ENCODE data around the gene UNCX.

- no peak for TF ChIP-seq POLR2A (IDR thresholded peaks at IDR 0.05; ENCODE audit: low read depth)
- TF ChIP-seq, protein P1, sequence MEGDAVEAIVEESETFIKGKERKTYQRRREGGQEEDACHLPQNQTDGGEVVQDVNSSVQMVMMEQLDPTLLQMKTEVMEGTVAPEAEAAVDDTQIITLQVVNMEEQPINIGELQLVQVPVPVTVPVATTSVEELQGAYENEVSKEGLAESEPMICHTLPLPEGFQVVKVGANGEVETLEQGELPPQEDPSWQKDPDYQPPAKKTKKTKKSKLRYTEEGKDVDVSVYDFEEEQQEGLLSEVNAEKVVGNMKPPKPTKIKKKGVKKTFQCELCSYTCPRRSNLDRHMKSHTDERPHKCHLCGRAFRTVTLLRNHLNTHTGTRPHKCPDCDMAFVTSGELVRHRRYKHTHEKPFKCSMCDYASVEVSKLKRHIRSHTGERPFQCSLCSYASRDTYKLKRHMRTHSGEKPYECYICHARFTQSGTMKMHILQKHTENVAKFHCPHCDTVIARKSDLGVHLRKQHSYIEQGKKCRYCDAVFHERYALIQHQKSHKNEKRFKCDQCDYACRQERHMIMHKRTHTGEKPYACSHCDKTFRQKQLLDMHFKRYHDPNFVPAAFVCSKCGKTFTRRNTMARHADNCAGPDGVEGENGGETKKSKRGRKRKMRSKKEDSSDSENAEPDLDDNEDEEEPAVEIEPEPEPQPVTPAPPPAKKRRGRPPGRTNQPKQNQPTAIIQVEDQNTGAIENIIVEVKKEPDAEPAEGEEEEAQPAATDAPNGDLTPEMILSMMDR (IDR thresholded peaks at IDR 0.05): no peak
Observed at GRCh38 chr7:1227071-1227804, 5.4 kb upstream of the UNCX start.
